Heart left ventricle (tissue), 13 donors: ENCODE data around the gene PSMD9.

Experiments
- CTCF ChIP-seq, 12 donors: fragments of 200-600 bp; sonication (generic) in 4 of 12; IDR thresholded peaks; one replicate each; pipeline versions ENCODE4 v1.5.0 to v1.8.0; 2018 to 2022; ENCODE audit warnings: antibody characterized with exemption in 12 of 12, mild to moderate bottlenecking in 5 of 12
- POLR2A ChIP-seq, 2 donors: fragments of 450-650 bp; IDR thresholded peaks; one replicate each; pipeline ENCODE4 v1.6.1; 2017; ENCODE audit warnings: antibody characterized with exemption in 2 of 2, mild to moderate bottlenecking in 2 of 2, moderate library complexity in 2 of 2
- donor health status: ischemic (EF 13 %, LVEDD 7.1; RV severe dilation, severe dysfunction).
- donor health status: DM: no; HTN: yes; CAD: no.
- donor health status: DM: no; HTN: no; CAD: no.
- donor health status: ischemic (EF 25% LVEDD 6.9; RV normal size, moderate dysfunction).
- donor health status: ischemic (EF 25% LVEDD 5.7; RV mildly dilated, moderate dysfunction).
- donor health status: ischemic (EF 35%, LVEDD 5.7; RV mildly dilated, moderate dysfunction).
- donor health status: nonischemic (EF 11% LVEDD 7.7; RV severe dilation, severe dysfunction).
- donor health status: DM: yes; HTN: yes; CAD: no.
- donor health status: PGD.
- donor health status: ischemic (EF 29% LVEDD 5.4; RV normal size, mild dysfunction).
- donor health status: nonischemic (EF 23%, LVEDD 6.1; RV moderate dilation, normal function).

- TF ChIP-seq CTCF (IDR thresholded peaks at IDR 0.05) (no peak), POLR2A (IDR thresholded peaks at IDR 0.05) (no peak)
Measured at GRCh38 chr12:121942145-121942718, 53.6 kb downstream of the PSMD9 start.
